WTC11 (cell line): ENCODE measurements around the gene PI4K2B. TPM values are rescaled to one million over a fixed set of nuclear protein-coding genes. Genes with fewer than 3 reads are reported as not detected.

Experiments
- ATAC-seq: fragments of 200-7000 bp; cut with Tn5 transposase; 2 replicates; pipeline ENCODE4 v1.10.0; 2021; ENCODE audit warnings: mild to moderate bottlenecking, moderate library complexity
- CTCF ChIA-PET: fragments of 300-600 bp; sonication (Branson Sonifier 250); formaldehyde crosslinking; loops from one replicate; lab custom pipeline; 2021; ENCODE audit warnings: antibody characterized with exemption; lab: Charles Lee
- POLR2A ChIA-PET: fragments of 350-600 bp; sonication (Branson Sonifier 250); formaldehyde crosslinking; loops from one replicate; lab custom pipeline; 2021; ENCODE audit warnings: antibody characterized with exemption; lab: Charles Lee
- DNase-seq: peaks from one replicate; pipeline ENCODE4 v3.0.0; 2021; ENCODE audit warnings: low spot score
- H3K27ac Mint-ChIP-seq: 2 replicates; pipeline ENCODE4 v1.8.0; 2021; ENCODE audit warnings: mixed read lengths
- H3K27me3 Mint-ChIP-seq: 2 replicates; pipeline ENCODE4 v1.8.0; 2021; ENCODE audit warnings: low read depth, mild to moderate bottlenecking, moderate library complexity, mixed read lengths
- H3K36me3 Mint-ChIP-seq: 2 replicates; pipeline ENCODE4 v1.8.0; 2021; ENCODE audit warnings: mixed read lengths
- H3K4me1 Mint-ChIP-seq: 2 replicates; pipeline ENCODE4 v1.8.0; 2022; ENCODE audit warnings: mixed read lengths
- H3K4me3 Mint-ChIP-seq: 2 replicates; pipeline ENCODE4 v1.8.0; 2021; ENCODE audit warnings: mild to moderate bottlenecking, moderate library complexity, mixed read lengths
- H3K9me3 Mint-ChIP-seq: 2 replicates; pipeline ENCODE4 v1.8.0; 2021; ENCODE audit warnings: mixed read lengths
- ARID4B ChIP-seq: sonication (generic); formaldehyde crosslinking; IDR thresholded peaks from 2 replicates; pipeline ENCODE4 v1.8.0; 2023; ENCODE audit warnings: missing genetic modification reagents, mild to moderate bottlenecking, borderline replicate concordance
- ATF1 ChIP-seq: sonication (generic); formaldehyde crosslinking; IDR thresholded peaks from 2 replicates; pipeline ENCODE4 v1.8.1; 2023; ENCODE audit warnings: mild to moderate bottlenecking, moderate library complexity, missing genetic modification reagents
- ATF3 ChIP-seq: sonication (generic); formaldehyde crosslinking; conservative IDR thresholded peaks from 2 replicates; pipeline ENCODE4 v1.8.1; 2022; ENCODE audit warnings: mild to moderate bottlenecking, missing genetic modification reagents
- ATF6 ChIP-seq: sonication (generic); formaldehyde crosslinking; IDR thresholded peaks from 2 replicates; pipeline ENCODE4 v1.8.1; 2023; ENCODE audit warnings: mild to moderate bottlenecking, missing genetic modification reagents
- CDX4 ChIP-seq: fragments of 250-450 bp; sonication (Bioruptor Pico); IDR thresholded peaks from 2 replicates; pipeline ENCODE4 v1.9.0; 2021; ENCODE audit warnings: moderate library complexity, mild to moderate bottlenecking, inconsistent platforms, borderline replicate concordance
- E2F1 ChIP-seq: sonication (generic); formaldehyde crosslinking; IDR thresholded peaks from 2 replicates; pipeline ENCODE4 v1.8.0; 2022; ENCODE audit warnings: mild to moderate bottlenecking, missing genetic modification reagents
- ETV6 ChIP-seq: sonication (generic); formaldehyde crosslinking; IDR thresholded peaks from 2 replicates; pipeline ENCODE4 v1.8.1; 2022; ENCODE audit warnings: mild to moderate bottlenecking, missing genetic modification reagents
- FOXP1 ChIP-seq: sonication (generic); formaldehyde crosslinking; IDR thresholded peaks from 2 replicates; pipeline ENCODE4 v1.8.0; 2022; ENCODE audit warnings: missing genetic modification reagents, mild to moderate bottlenecking, moderate library complexity, borderline replicate concordance
- GTF2I ChIP-seq: fragments of 250-450 bp; sonication (Bioruptor Pico); conservative IDR thresholded peaks from 2 replicates; pipeline ENCODE4 v1.4.0; 2021; ENCODE audit warnings: mild to moderate bottlenecking
- MAX ChIP-seq: sonication (generic); formaldehyde crosslinking; IDR thresholded peaks from 2 replicates; pipeline ENCODE4 v1.8.0; 2022; ENCODE audit warnings: mild to moderate bottlenecking, missing genetic modification reagents
- OVOL2 ChIP-seq: fragments of 250-450 bp; sonication (Bioruptor Pico); IDR thresholded peaks from 2 replicates; pipeline ENCODE4 v1.9.0; 2021; ENCODE audit warnings: mild to moderate bottlenecking, borderline replicate concordance
- RELA ChIP-seq: sonication (generic); formaldehyde crosslinking; IDR thresholded peaks from 2 replicates; pipeline ENCODE4 v1.8.1; 2022; ENCODE audit warnings: missing genetic modification reagents, mild to moderate bottlenecking, borderline replicate concordance
- SMAD4 ChIP-seq: sonication (generic); formaldehyde crosslinking; IDR thresholded peaks from 2 replicates; pipeline ENCODE4 v1.8.0; 2022; ENCODE audit warnings: mild to moderate bottlenecking, missing genetic modification reagents
- TEAD1 ChIP-seq: sonication (generic); formaldehyde crosslinking; IDR thresholded peaks from 2 replicates; pipeline ENCODE4 v1.8.0; 2022; ENCODE audit warnings: mild to moderate bottlenecking, missing genetic modification reagents
- TEAD4 ChIP-seq: sonication (generic); formaldehyde crosslinking; IDR thresholded peaks from 2 replicates; pipeline ENCODE4 v1.8.0; 2022; ENCODE audit warnings: mild to moderate bottlenecking, missing genetic modification reagents
- ZBTB21 ChIP-seq: sonication (generic); formaldehyde crosslinking; IDR thresholded peaks from 2 replicates; pipeline ENCODE4 v1.8.1; 2023; ENCODE audit warnings: mild to moderate bottlenecking, missing genetic modification reagents, borderline replicate concordance
- ZNF121 ChIP-seq: sonication (generic); formaldehyde crosslinking; IDR thresholded peaks from 2 replicates; pipeline ENCODE4 v1.8.0; 2023; ENCODE audit warnings: missing genetic modification reagents
- ZNF138 ChIP-seq: sonication (generic); formaldehyde crosslinking; conservative IDR thresholded peaks from 2 replicates; pipeline ENCODE4 v1.8.1; 2022; ENCODE audit warnings: mild to moderate bottlenecking, moderate library complexity, missing genetic modification reagents
- ZNF232 ChIP-seq: sonication (generic); formaldehyde crosslinking; IDR thresholded peaks from 2 replicates; pipeline ENCODE4 v1.8.0; 2022; ENCODE audit warnings: mild to moderate bottlenecking, missing genetic modification reagents
- ZNF281 ChIP-seq: sonication (generic); formaldehyde crosslinking; IDR thresholded peaks from 2 replicates; pipeline ENCODE4 v1.8.0; 2023; ENCODE audit warnings: mild to moderate bottlenecking, missing genetic modification reagents
- ZNF396 ChIP-seq: fragments of 250-450 bp; sonication (Bioruptor Pico); IDR thresholded peaks from 2 replicates; pipeline ENCODE4 v1.8.0; 2021; ENCODE audit warnings: mild to moderate bottlenecking, moderate library complexity, borderline replicate concordance
- ZNF416 ChIP-seq: fragments of 250-450 bp; sonication (Bioruptor Pico); IDR thresholded peaks from 2 replicates; pipeline ENCODE4 v1.9.0; 2021; ENCODE audit warnings: mild to moderate bottlenecking, inconsistent platforms
- total RNA-seq: library from RNA; stranded (reverse); gene quantifications from 3 replicates; pipeline ENCODE4 v1.2.3, GENCODE V29; 2021

PI4K2B gene
- total RNA-seq, 1 experiment from 2014 or later, result 15.1 TPM

GRCh38 chr4:25190407-25190806 lies 43.4 kb upstream of the PI4K2B start:
- no peaks in the 10 kb centered on the region; the same call in 1 of the 2 replicates for H3K27me3 Mint-ChIP-seq
- no peak overlapping the region for H3K4me3 Mint-ChIP-seq
- H3K36me3 Mint-ChIP-seq, result no peaks in the 10 kb centered on the region
- no peaks in the 10 kb centered on the region for H3K9me3 Mint-ChIP-seq
- DNase-seq, result peak; percentile 16
- H3K4me1 Mint-ChIP-seq, result no peaks in the 10 kb centered on the region
- TF ChIP-seq SMAD4 (CRISPR knock-in tag) (no peak), TEAD4 (CRISPR knock-in tag) (no peak), OVOL2 (CRISPR knock-in tag) (no peak), MAX (CRISPR knock-in tag) (no peak), ZNF396 (CRISPR knock-in tag) (no peak), TEAD1 (CRISPR knock-in tag) (no peak)
- ATAC-seq, result peak; percentile 86
- POLR2A ChIA-PET, result no interaction called here
- no peak overlapping the region for H3K27ac Mint-ChIP-seq
- CTCF ChIA-PET, result no interaction called here

GRCh38 chr4:25198713-25199112 lies 35.1 kb upstream of the PI4K2B start:
- ChIA-PET CTCF (interaction anchor here (1.5 kb wide), 1 partner anchor 168 kb away, joined by 4 read pairs; no protein-coding TSS in a partner anchor), POLR2A (interaction anchor here (0.6 to 1.1 kb wide), 2 partner anchors 11 to 102 kb away, joined by 3 to 6 read pairs; no protein-coding TSS in a partner anchor)
- Mint-ChIP-seq H3K36me3 (no peaks in the 10 kb centered on the region), H3K9me3 (0 out of 2 replicates have a peak, but pooled peaks cover 3% of the 10 kb centered on the region), H3K27me3 (no peaks in the 10 kb centered on the region), H3K4me1 (no peaks in the 10 kb centered on the region), H3K27ac (no peak overlapping the region), H3K4me3 (no peak overlapping the region)
- TF ChIP-seq ZNF138, result no peak
- no peak for TF ChIP-seq ZNF416 (CRISPR knock-in tag)
- no peak for TF ChIP-seq E2F1 (CRISPR knock-in tag)
- TF ChIP-seq ATF3 (CRISPR knock-in tag), result no peak
- TF ChIP-seq GTF2I (CRISPR knock-in tag), result no peak
- no peak for TF ChIP-seq ETV6 (CRISPR knock-in tag)
- no peak for TF ChIP-seq ZBTB21
- no peak for TF ChIP-seq ZNF396 (CRISPR knock-in tag)
- TF ChIP-seq ZNF121 (CRISPR knock-in tag), result no peak
- no peak for TF ChIP-seq RELA (CRISPR knock-in tag)
- no peak for TF ChIP-seq CDX4
- ATAC-seq (no peak), DNase-seq (no peak)

- no peak overlapping the region for H3K4me3 Mint-ChIP-seq
- H3K27me3 Mint-ChIP-seq, result no peaks in the 10 kb centered on the region
- H3K27ac Mint-ChIP-seq, result no peak overlapping the region
- H3K9me3 Mint-ChIP-seq, result peaks cover 35% of the 10 kb centered on the region
- CTCF ChIA-PET, result interaction anchor here (1.2 kb wide), 1 partner anchor 159 kb away, joined by 3 read pairs; no protein-coding TSS in a partner anchor
- peaks cover 22% of the 10 kb centered on the region for H3K4me1 Mint-ChIP-seq
- DNase-seq, result no peak
- no peak for ATAC-seq
- POLR2A ChIA-PET, result no interaction called here
- H3K36me3 Mint-ChIP-seq, result peaks cover 24% of the 10 kb centered on the region
- no peak for TF ChIP-seq FOXP1 (CRISPR knock-in tag)
- TF ChIP-seq ARID4B, result no peak
- TF ChIP-seq ZNF232 (CRISPR knock-in tag), result no peak
- TF ChIP-seq ZNF281 (CRISPR knock-in tag), result no peak
- no peak for TF ChIP-seq ATF1
- no peak for TF ChIP-seq SMAD4 (CRISPR knock-in tag)
- no peak for TF ChIP-seq ATF6 (CRISPR knock-in tag)
Observed at GRCh38 chr4:25207997-25208396, 25.8 kb upstream of the PI4K2B start.
